LHCN-M2 (cell line): Measurements from ENCODE around the gene NR4A1. TPM values are rescaled to one million over a fixed set of nuclear protein-coding genes. Genes with fewer than 3 reads are reported as not detected.
A peak's percentile ranks its signal among the peaks of the same experiment; 100 is the strongest.

Source experiments
- DNase-seq: peaks from one replicate; pipeline ENCODE4 v3.0.0-alpha.2; 2012; ENCODE audit warnings: low read depth
- total RNA-seq: library from RNA; depleted of rRNA; stranded (reverse); fragments of >200 nt; gene quantifications from 2 replicates; pipeline ENCODE4 v1.2.3, GENCODE V29; 2014

NR4A1 gene
- total RNA-seq, 1 experiment from 2014 or later, result 1.3 TPM

GRCh38 chr12:52079576-52080402 is 28.5 kb downstream of the NR4A1 start, which contains the start of gene SMIM41:
TSS of gene SMIM41 (plus strand) at chr12:52079704. CDS start at chr12:52079780, 76 bp downstream.
- no peak for DNase-seq

- DNase-seq, result no peak
These were observed 29.4 kb downstream of the NR4A1 start for GRCh38 chr12:52080403-52081251.

- peak; percentile 52 for DNase-seq
These were observed 30.1 kb downstream of the NR4A1 start for GRCh38 chr12:52081263-52081733.

GRCh38 chr12:52082026-52082668 is 30.9 kb downstream of the NR4A1 start:
- DNase-seq, result peak; percentile 61

- DNase-seq, result no peak
These were observed 31.4 kb downstream of the NR4A1 start for GRCh38 chr12:52082669-52082987.

GRCh38 chr12:52082988-52083637 is 31.9 kb downstream of the NR4A1 start:
- DNase-seq, result peak; percentile 65

- no peak for DNase-seq
These were observed 32.4 kb downstream of the NR4A1 start for GRCh38 chr12:52083638-52083996.

GRCh38 chr12:52084491-52085231 is 33.4 kb downstream of the NR4A1 start:
- DNase-seq, result no peak

GRCh38 chr12:52085682-52086180 is 34.5 kb downstream of the NR4A1 start:
- no peak for DNase-seq

- DNase-seq, result peak; percentile 39
These were observed 35.1 kb downstream of the NR4A1 start for GRCh38 chr12:52086366-52086765.

- DNase-seq, result no peak
These were observed 35.9 kb downstream of the NR4A1 start for GRCh38 chr12:52086944-52087835.

GRCh38 chr12:52087961-52088820 is 36.9 kb downstream of the NR4A1 start:
- DNase-seq, result no peak

GRCh38 chr12:52089491-52089890 is 38.2 kb downstream of the NR4A1 start:
- no peak for DNase-seq

GRCh38 chr12:52090291-52090690 is 39.0 kb downstream of the NR4A1 start:
- DNase-seq, result no peak

- no peak for DNase-seq
These were observed 39.8 kb downstream of the NR4A1 start for GRCh38 chr12:52091061-52091460.

- no peak for DNase-seq
These were observed 40.6 kb downstream of the NR4A1 start for GRCh38 chr12:52091869-52092268.

- DNase-seq, result no peak
These were observed 42.1 kb downstream of the NR4A1 start for GRCh38 chr12:52093346-52093745.

- DNase-seq, result no peak
These were observed 45.2 kb downstream of the NR4A1 start for GRCh38 chr12:52096332-52097044.
